Right lobe of liver (tissue), 4 donors: ENCODE data around the gene KMT5C.

Experiments used
- POLR2A ChIP-seq: fragments of 450-650 bp; IDR thresholded peaks from one replicate; pipeline ENCODE4 v1.6.1; 2017; ENCODE audit warnings: antibody characterized with exemption, mild to moderate bottlenecking
- TF ChIP-seq, protein P1 (sequence below), 4 donors: fragments of 200-600 bp in 3 of 4; fragments of 450-650 bp in 1 of 4; IDR thresholded peaks; one replicate each; pipeline versions ENCODE4 v1.5.1 to v1.8.0; 2016 to 2022; ENCODE audit warnings: antibody characterized with exemption in 4 of 4, mild to moderate bottlenecking in 2 of 4
- donor health status: DM: no; HTN: no; CAD: no.
- donor health status: DM: no; HTN: no; CAD: no.
- donor health status: DM: no; HTN: yes; CAD: no.

DNA sequence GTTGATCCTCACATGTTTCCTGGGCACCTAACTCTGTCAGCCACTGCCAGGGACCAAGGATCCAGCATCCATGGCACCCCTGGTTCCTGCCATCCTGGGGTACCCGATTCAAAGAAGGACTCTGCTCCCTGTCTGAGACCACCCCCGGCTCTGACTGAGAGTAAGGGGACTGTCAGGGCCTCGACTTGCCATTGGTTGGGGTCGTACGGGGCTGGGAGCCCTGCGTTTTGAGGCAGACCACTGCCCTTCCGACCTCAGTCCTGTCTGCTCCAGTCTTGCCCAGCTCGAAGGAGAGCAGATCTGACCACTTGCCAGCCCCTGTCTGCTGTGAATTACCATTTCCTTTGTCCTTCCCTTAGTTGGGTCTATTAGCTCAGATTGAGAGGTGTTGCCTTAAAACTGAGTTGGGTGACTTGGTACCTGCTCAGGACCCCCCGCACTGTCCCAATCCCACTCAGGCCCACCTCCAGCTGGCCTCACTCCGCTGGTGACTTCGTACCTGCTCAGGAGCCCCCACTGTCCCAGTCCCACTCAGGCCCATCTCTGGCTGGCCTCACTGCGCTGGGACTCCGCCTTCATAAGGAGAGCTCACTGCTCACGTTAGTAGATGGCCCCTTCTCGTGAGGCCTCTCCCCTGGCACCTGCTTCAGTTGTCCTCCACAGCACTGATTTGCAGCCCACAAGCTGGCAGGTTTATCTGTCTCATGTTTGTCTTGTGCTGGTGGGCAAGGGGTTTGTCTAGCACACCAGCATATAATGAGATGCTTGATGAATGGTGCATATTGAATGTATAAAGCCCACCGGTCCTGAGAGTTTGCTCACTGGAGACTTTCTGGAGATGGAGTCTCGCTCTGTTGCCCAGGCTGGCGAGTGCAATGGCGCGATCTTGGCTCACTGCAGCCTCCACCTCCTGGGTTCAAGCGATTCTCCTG lies 50.0 kb downstream of the KMT5C start:
- TF ChIP-seq, protein P1, sequence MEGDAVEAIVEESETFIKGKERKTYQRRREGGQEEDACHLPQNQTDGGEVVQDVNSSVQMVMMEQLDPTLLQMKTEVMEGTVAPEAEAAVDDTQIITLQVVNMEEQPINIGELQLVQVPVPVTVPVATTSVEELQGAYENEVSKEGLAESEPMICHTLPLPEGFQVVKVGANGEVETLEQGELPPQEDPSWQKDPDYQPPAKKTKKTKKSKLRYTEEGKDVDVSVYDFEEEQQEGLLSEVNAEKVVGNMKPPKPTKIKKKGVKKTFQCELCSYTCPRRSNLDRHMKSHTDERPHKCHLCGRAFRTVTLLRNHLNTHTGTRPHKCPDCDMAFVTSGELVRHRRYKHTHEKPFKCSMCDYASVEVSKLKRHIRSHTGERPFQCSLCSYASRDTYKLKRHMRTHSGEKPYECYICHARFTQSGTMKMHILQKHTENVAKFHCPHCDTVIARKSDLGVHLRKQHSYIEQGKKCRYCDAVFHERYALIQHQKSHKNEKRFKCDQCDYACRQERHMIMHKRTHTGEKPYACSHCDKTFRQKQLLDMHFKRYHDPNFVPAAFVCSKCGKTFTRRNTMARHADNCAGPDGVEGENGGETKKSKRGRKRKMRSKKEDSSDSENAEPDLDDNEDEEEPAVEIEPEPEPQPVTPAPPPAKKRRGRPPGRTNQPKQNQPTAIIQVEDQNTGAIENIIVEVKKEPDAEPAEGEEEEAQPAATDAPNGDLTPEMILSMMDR (IDR thresholded peaks at IDR 0.05): no peak
- TF ChIP-seq POLR2A: no peak
